Activated T-cell treated with anti-CD3 and anti-CD28 coated beads, Interleukin-2, amount 50 U/mL, for 4 hours (primary cell): Measurements from ENCODE around the gene KRTAP10-10. TPM values are rescaled to one million over a fixed set of nuclear protein-coding genes. Genes with fewer than 3 reads are reported as not detected.
"Not testable (repeated sequence)": the region's sequence is repeated elsewhere in the genome, so short reads cannot be mapped to it uniquely, and the experiment has no call there.

ENCODE experiments used
- ATAC-seq, 2 donors: fragments of 200-7000 bp; cut with Tn5 transposase; one replicate each; pipeline ENCODE4 v1.10.0; 2021
- DNase-seq: peaks from one replicate; pipeline ENCODE4 v3.0.0-alpha.2; 2020
- H3K27me3 Mint-ChIP-seq: one replicate; pipeline ENCODE4 v1.8.0; 2021; ENCODE audit warnings: low read depth, mixed read lengths
- H3K36me3 Mint-ChIP-seq: one replicate; pipeline ENCODE4 v1.8.0; 2022; ENCODE audit warnings: mixed read lengths; ENCODE audit not compliant: insufficient read depth
- H3K4me1 Mint-ChIP-seq: one replicate; pipeline ENCODE4 v1.8.0; 2021; ENCODE audit warnings: low read depth, mixed read lengths
- H3K4me3 Mint-ChIP-seq: one replicate; pipeline ENCODE4 v1.8.0; 2021; ENCODE audit warnings: mild to moderate bottlenecking, moderate library complexity, mixed read lengths
- H3K9me3 Mint-ChIP-seq: one replicate; pipeline ENCODE4 v1.8.0; 2021; ENCODE audit warnings: mixed read lengths
- total RNA-seq, 3 donors: library from RNA; stranded (reverse); gene quantifications; one replicate each; pipeline ENCODE4 v1.2.1, GENCODE V29; 2021

Gene KRTAP10-10
- total RNA-seq, 3 donors from 2014 or later, result not detected

- H3K27me3 Mint-ChIP-seq, H3K36me3 Mint-ChIP-seq, DNase-seq, H3K4me3 Mint-ChIP-seq, ATAC-seq: not testable (repeated sequence)
- Mint-ChIP-seq H3K9me3 (peaks cover 46% of the 10 kb centered on the region), H3K4me1 (peaks cover 25% of the 10 kb centered on the region)
These were observed 9.9 kb upstream of the KRTAP10-10 start for GRCh38 chr21:44627181-44627822.

- peaks cover 25% of the 10 kb centered on the region for H3K4me1 Mint-ChIP-seq
These were observed 9.3 kb upstream of the KRTAP10-10 start for GRCh38 chr21:44627831-44628233.

GRCh38 chr21:44628707-44629391 lies 8.3 kb upstream of the KRTAP10-10 start:
- Mint-ChIP-seq H3K4me1 (peaks cover 25% of the 10 kb centered on the region), H3K4me3 (no peak overlapping the region)
- ATAC-seq, result no peak

More at GRCh38 chr21:44627831-44628233, 9.3 kb upstream of the KRTAP10-10 start:
- H3K36me3 Mint-ChIP-seq, ATAC-seq, DNase-seq, H3K4me3 Mint-ChIP-seq, H3K27me3 Mint-ChIP-seq: not testable (repeated sequence)
- peaks cover 43% of the 10 kb centered on the region for H3K9me3 Mint-ChIP-seq

GRCh38 chr21:44630440-44630839 lies 6.7 kb upstream of the KRTAP10-10 start:
- Mint-ChIP-seq H3K27me3 (no peaks in the 10 kb centered on the region), H3K4me3 (no peak overlapping the region), H3K36me3 (peaks cover 2% of the 10 kb centered on the region), H3K4me1 (peaks cover 25% of the 10 kb centered on the region), H3K9me3 (peaks cover 35% of the 10 kb centered on the region)
- ATAC-seq, result no peak
- DNase-seq, result no peak

More at GRCh38 chr21:44628707-44629391, 8.3 kb upstream of the KRTAP10-10 start:
- DNase-seq, result no peak
- peaks cover 5% of the 10 kb centered on the region for H3K36me3 Mint-ChIP-seq
- H3K27me3 Mint-ChIP-seq, result no peaks in the 10 kb centered on the region
- H3K9me3 Mint-ChIP-seq, result peaks cover 43% of the 10 kb centered on the region

GRCh38 chr21:44632067-44632466 lies 5.1 kb upstream of the KRTAP10-10 start:
- Mint-ChIP-seq H3K4me1 (peaks cover 20% of the 10 kb centered on the region), H3K9me3 (peaks cover 35% of the 10 kb centered on the region), H3K4me3 (no peak overlapping the region), H3K36me3 (peaks cover 2% of the 10 kb centered on the region), H3K27me3 (no peaks in the 10 kb centered on the region)
- no peak for DNase-seq
- ATAC-seq, result no peak

GRCh38 chr21:44636209-44637017 lies 743 bp upstream of the KRTAP10-10 start:
- peaks cover 26% of the 10 kb centered on the region for H3K9me3 Mint-ChIP-seq
- peaks cover 2% of the 10 kb centered on the region for H3K36me3 Mint-ChIP-seq
- peaks cover 10% of the 10 kb centered on the region for H3K27me3 Mint-ChIP-seq
- ATAC-seq (no peak), DNase-seq (no peak)
- H3K4me1 Mint-ChIP-seq, result no peaks in the 10 kb centered on the region
- no peak overlapping the region for H3K4me3 Mint-ChIP-seq

GRCh38 chr21:44637851-44638348 lies 744 bp downstream of the KRTAP10-10 start:
- not testable (repeated sequence) for DNase-seq, H3K4me3 Mint-ChIP-seq, ATAC-seq, H3K36me3 Mint-ChIP-seq, H3K4me1 Mint-ChIP-seq, H3K27me3 Mint-ChIP-seq
- H3K9me3 Mint-ChIP-seq, result peaks cover 17% of the 10 kb centered on the region

- not testable (repeated sequence) for H3K4me3 Mint-ChIP-seq, H3K36me3 Mint-ChIP-seq, H3K4me1 Mint-ChIP-seq, H3K27me3 Mint-ChIP-seq, DNase-seq, ATAC-seq
- peaks cover 15% of the 10 kb centered on the region for H3K9me3 Mint-ChIP-seq
These were observed 1.6 kb downstream of the KRTAP10-10 start for GRCh38 chr21:44638506-44639330.

GRCh38 chr21:44639331-44639655 lies 2.1 kb downstream of the KRTAP10-10 start:
- H3K4me3 Mint-ChIP-seq, result no peak overlapping the region
- peaks cover 18% of the 10 kb centered on the region for H3K9me3 Mint-ChIP-seq
- peaks cover 10% of the 10 kb centered on the region for H3K27me3 Mint-ChIP-seq
- no peak for DNase-seq
- peaks cover 2% of the 10 kb centered on the region for H3K36me3 Mint-ChIP-seq
- no peaks in the 10 kb centered on the region for H3K4me1 Mint-ChIP-seq
- ATAC-seq, result no peak

- H3K4me1 Mint-ChIP-seq, result no peaks in the 10 kb centered on the region
- H3K36me3 Mint-ChIP-seq, result peaks cover 2% of the 10 kb centered on the region
- no peak for ATAC-seq
- H3K9me3 Mint-ChIP-seq, result peaks cover 27% of the 10 kb centered on the region
- no peak overlapping the region for H3K4me3 Mint-ChIP-seq
- peaks cover 10% of the 10 kb centered on the region for H3K27me3 Mint-ChIP-seq
- no peak for DNase-seq
These were observed 3.6 kb downstream of the KRTAP10-10 start for GRCh38 chr21:44640761-44641160.

- H3K27me3 Mint-ChIP-seq, result peaks cover 10% of the 10 kb centered on the region
- ATAC-seq (no peak), DNase-seq (no peak)
- peaks cover 2% of the 10 kb centered on the region for H3K36me3 Mint-ChIP-seq
- no peak overlapping the region for H3K4me3 Mint-ChIP-seq
- no peaks in the 10 kb centered on the region for H3K4me1 Mint-ChIP-seq
- peaks cover 27% of the 10 kb centered on the region for H3K9me3 Mint-ChIP-seq
These were observed 6.7 kb downstream of the KRTAP10-10 start for GRCh38 chr21:44643741-44644310.

GRCh38 chr21:44644878-44645277 lies 7.7 kb downstream of the KRTAP10-10 start:
- Mint-ChIP-seq H3K9me3 (peaks cover 27% of the 10 kb centered on the region), H3K4me1 (no peaks in the 10 kb centered on the region), H3K4me3 (no peak overlapping the region), H3K27me3 (peaks cover 6% of the 10 kb centered on the region), H3K36me3 (peaks cover 2% of the 10 kb centered on the region)
- ATAC-seq (no peak), DNase-seq (no peak)

- H3K4me3 Mint-ChIP-seq, H3K36me3 Mint-ChIP-seq, H3K4me1 Mint-ChIP-seq, H3K27me3 Mint-ChIP-seq, ATAC-seq, DNase-seq: not testable (repeated sequence)
- H3K9me3 Mint-ChIP-seq, result peaks cover 19% of the 10 kb centered on the region
These were observed 9.4 kb downstream of the KRTAP10-10 start, which contains the start of gene KRTAP10-11 for GRCh38 chr21:44646366-44647221. Gene KRTAP10-11, plus strand, starts transcription at chr21:44646414. Its CDS starts 45 bp downstream, at chr21:44646459.
